Measurements from ENCODE around the gene PARD3.

The PARD3 gene

DNA sequence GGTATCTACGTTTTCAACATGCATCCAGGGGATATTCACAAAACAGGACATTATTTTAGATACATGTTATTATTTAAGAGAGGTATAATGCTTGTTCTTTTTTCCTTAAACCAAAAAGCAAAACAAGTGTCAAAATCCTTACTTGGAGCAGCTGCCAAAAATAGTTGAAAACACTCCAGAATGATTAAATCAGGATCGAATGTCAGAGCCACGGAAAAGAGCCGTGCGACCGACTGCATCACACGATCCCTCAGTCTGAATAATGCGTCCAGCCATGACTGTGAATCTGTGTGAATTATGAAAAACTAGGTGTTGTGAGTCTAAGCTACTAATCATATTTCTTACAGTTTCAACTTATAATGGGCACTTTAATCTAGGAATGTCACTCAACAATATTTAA, 126.0 kb downstream of the PARD3 start:
- Histone ChIP-seq H3K9me2 (replicated peaks; ENCODE audit: control insufficient read depth, low read length) (no peaks in the 10 kb centered on the region), H3K9me3 (ENCODE audit: control insufficient read depth, insufficient read depth, low read length) (no peaks in the 10 kb centered on the region), H4K20me1 (ENCODE audit: control insufficient read depth, insufficient read depth, low read depth, low read length) (no peaks in the 10 kb centered on the region), H3K79me2 (ENCODE audit: control insufficient read depth, low read length) (no peaks in the 10 kb centered on the region), H3K36me3 (ENCODE audit: control insufficient read depth, low read length) (no peaks in the 10 kb centered on the region), H3F3A (ENCODE audit: control insufficient read depth, insufficient read depth) (no peaks in the 10 kb centered on the region), H3K27ac (ENCODE audit: low read depth, low read length) (no peak overlapping the region), H3K4me2 (ENCODE audit: low read length) (no peak overlapping the region), H3K27me3 (ENCODE audit: control insufficient read depth, low read length) (no peaks in the 10 kb centered on the region), H3K4me3 (ENCODE audit: low read length) (no peak overlapping the region), H3K4me1 (ENCODE audit: control insufficient read depth, low read length) (no peaks in the 10 kb centered on the region)
- no peak for TF ChIP-seq EZH2phosphoT487 (IDR thresholded peaks at IDR 0.05; ENCODE audit: borderline replicate concordance, low read length)
- TF ChIP-seq, protein P1, sequence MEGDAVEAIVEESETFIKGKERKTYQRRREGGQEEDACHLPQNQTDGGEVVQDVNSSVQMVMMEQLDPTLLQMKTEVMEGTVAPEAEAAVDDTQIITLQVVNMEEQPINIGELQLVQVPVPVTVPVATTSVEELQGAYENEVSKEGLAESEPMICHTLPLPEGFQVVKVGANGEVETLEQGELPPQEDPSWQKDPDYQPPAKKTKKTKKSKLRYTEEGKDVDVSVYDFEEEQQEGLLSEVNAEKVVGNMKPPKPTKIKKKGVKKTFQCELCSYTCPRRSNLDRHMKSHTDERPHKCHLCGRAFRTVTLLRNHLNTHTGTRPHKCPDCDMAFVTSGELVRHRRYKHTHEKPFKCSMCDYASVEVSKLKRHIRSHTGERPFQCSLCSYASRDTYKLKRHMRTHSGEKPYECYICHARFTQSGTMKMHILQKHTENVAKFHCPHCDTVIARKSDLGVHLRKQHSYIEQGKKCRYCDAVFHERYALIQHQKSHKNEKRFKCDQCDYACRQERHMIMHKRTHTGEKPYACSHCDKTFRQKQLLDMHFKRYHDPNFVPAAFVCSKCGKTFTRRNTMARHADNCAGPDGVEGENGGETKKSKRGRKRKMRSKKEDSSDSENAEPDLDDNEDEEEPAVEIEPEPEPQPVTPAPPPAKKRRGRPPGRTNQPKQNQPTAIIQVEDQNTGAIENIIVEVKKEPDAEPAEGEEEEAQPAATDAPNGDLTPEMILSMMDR (IDR thresholded peaks at IDR 0.05; ENCODE audit: low read depth, low read length, poor library complexity, severe bottlenecking): no peak

- no peaks in the 10 kb centered on the region for H4K20me1 ChIP-seq (ENCODE audit: control insufficient read depth, insufficient read depth, low read depth, low read length)
- H3K79me2 ChIP-seq (ENCODE audit: control insufficient read depth, low read length): no peaks in the 10 kb centered on the region
- TF ChIP-seq, protein P1 (IDR thresholded peaks at IDR 0.05; ENCODE audit: low read depth, low read length, poor library complexity, severe bottlenecking): no peak
- no peak for TF ChIP-seq EZH2phosphoT487 (IDR thresholded peaks at IDR 0.05; ENCODE audit: borderline replicate concordance, low read length)
Measured at GRCh38 chr10:34687434-34688210, 127.5 kb downstream of the PARD3 start.

DNA sequence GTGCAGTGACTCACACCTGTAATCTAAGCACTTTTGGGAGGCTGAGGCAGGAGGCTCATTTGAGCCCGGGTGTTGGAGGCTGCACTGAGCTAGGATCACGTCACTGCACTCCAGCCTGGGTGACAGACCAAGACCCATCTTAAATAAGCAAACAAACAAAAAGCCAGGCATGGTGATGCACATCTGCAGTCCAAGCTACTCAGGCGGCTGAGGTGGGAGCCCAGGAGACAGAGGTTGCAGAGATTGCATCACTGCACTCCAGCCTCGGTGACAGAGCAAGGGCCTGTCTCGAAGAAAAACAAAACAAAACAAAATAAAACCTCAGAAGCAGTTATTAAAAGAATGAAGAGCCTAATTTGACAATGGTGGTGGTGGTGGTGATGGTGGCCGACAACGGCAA, 132.5 kb downstream of the PARD3 start:
- H3K27me3 ChIP-seq (ENCODE audit: control insufficient read depth, low read length): no peaks in the 10 kb centered on the region
- no peaks in the 10 kb centered on the region for H3K79me2 ChIP-seq (ENCODE audit: control insufficient read depth, low read length)
- no peaks in the 10 kb centered on the region for H3F3A ChIP-seq (ENCODE audit: control insufficient read depth, insufficient read depth)
- no peak for TF ChIP-seq EZH2phosphoT487 (IDR thresholded peaks at IDR 0.05; ENCODE audit: borderline replicate concordance, low read length)
- TF ChIP-seq, protein P1 (IDR thresholded peaks at IDR 0.05; ENCODE audit: low read depth, low read length, poor library complexity, severe bottlenecking): no peak
- no peaks in the 10 kb centered on the region for H3K4me1 ChIP-seq (ENCODE audit: control insufficient read depth, low read length)
- no peaks in the 10 kb centered on the region for H4K20me1 ChIP-seq (ENCODE audit: control insufficient read depth, insufficient read depth, low read depth, low read length)
- no peak overlapping the region for H3K27ac ChIP-seq (ENCODE audit: low read depth, low read length)
- no peaks in the 10 kb centered on the region for H3K36me3 ChIP-seq (ENCODE audit: control insufficient read depth, low read length)
- H3K4me3 ChIP-seq (ENCODE audit: low read length): no peak overlapping the region
- H3K9me2 ChIP-seq (replicated peaks; ENCODE audit: control insufficient read depth, low read length): no peaks in the 10 kb centered on the region
- no peak overlapping the region for H3K4me2 ChIP-seq (ENCODE audit: low read length)
- no peaks in the 10 kb centered on the region for H3K9me3 ChIP-seq (ENCODE audit: control insufficient read depth, insufficient read depth, low read length)

More at GRCh38 chr10:34687434-34688210, 127.5 kb downstream of the PARD3 start:
- H3K9me2 ChIP-seq (replicated peaks; ENCODE audit: control insufficient read depth, low read length): no peaks in the 10 kb centered on the region
- no peaks in the 10 kb centered on the region for H3K36me3 ChIP-seq (ENCODE audit: control insufficient read depth, low read length)
- H3K4me2 ChIP-seq (ENCODE audit: low read length): no peak overlapping the region
- H3K4me1 ChIP-seq (ENCODE audit: control insufficient read depth, low read length): no peaks in the 10 kb centered on the region
- H3K27ac ChIP-seq (ENCODE audit: low read depth, low read length): no peak overlapping the region
- no peaks in the 10 kb centered on the region for H3F3A ChIP-seq (ENCODE audit: control insufficient read depth, insufficient read depth)
- H3K9me3 ChIP-seq (ENCODE audit: control insufficient read depth, insufficient read depth, low read length): no peaks in the 10 kb centered on the region
- no peaks in the 10 kb centered on the region for H3K27me3 ChIP-seq (ENCODE audit: control insufficient read depth, low read length)
- H3K4me3 ChIP-seq (ENCODE audit: low read length): no peak overlapping the region
